Ammon's horn (tissue), 1 donor: Measurements from ENCODE around the gene NHLH1.

ENCODE experiments used
- DNase-seq: peaks from one replicate; pipeline ENCODE4 v3.0.0-alpha.2; 2016; ENCODE audit warnings: low spot score

The NHLH1 gene

DNA sequence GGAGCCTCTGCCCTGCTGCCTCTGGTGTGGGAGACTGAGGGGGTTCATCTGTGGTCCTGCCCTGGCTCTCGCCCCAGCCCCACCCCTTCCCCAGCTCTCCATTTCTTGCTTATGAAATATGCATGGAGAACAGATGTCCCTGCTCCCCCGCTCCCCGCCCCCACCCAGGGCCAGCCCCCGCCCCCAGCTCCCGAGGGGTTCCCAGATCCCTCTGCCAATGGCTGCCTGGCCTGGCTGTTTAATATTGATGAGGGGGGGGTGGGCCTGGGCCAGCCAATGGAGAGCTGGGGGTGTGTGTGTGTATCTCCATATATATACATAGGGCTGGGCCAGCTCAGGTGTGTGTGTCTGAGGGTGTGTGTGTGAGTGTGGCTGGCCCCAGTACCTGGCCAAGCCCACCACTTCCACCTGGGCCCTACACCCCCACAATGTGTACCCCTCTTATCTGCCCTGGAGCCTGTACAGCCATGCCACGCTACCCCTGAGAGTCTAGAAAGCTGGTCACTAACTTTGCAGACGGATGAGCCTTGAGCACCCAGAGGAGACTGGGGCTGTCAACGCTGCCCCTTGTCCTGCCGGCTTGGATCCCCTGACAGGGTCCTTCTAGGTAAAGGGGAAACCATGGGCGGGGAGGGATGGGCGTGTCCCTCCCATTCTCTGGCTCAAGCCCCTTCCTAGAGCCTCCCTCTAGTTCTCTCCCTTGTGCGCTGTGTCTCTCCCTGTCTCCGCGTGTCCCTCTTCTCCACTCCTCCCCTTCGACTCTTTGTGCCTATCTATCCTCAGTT, at the start of gene NHLH1:
TSS of gene NHLH1 (plus strand) at position 341 of the 785 bp plus-strand sequence. CDS start 3,661 bp downstream, outside the sequence.
- no peak for DNase-seq

DNA sequence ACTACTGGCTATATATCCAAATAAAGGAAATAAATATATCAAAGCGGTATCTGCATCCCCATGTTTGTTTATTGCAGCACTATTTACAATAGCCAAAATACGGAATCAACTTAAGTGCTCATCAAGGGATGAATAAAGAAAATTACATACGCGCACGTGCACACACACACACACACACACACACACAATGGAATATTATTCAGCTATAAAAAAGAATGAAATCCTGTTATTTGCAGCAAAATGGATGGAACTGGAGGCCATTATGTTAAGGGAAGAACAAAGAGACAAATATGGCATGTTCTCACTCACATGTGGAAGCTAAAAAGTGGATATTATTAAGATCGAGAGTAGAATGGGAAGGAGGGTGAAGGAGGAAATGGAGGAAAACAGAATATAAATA, 44.0 kb upstream of the NHLH1 start:
- no peak for DNase-seq

DNA sequence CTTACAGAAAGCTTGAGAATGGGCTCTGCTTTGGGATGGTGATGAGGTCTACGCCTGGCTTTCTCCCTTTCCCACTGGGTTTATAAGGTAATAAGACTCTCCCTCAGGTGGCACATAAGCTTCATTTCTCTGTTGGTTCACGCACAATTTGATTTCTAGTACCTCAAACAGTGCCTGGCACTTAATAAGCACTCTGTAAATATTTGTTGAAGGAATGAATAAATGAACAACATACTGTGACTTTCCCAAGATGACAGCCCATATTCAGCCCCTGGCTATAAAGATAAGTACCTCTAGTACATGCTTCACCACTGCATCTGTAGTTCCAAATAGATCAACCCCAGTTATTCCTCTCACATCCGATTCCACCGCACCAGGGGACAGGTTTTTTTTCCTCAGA, 41.6 kb upstream of the NHLH1 start:
- no peak for DNase-seq

GRCh38 chr1:160326418-160326817, 40.5 kb upstream of the NHLH1 start:
- no peak for DNase-seq

GRCh38 chr1:160328184-160328583, 38.7 kb upstream of the NHLH1 start:
- DNase-seq: peak; percentile 77

DNA sequence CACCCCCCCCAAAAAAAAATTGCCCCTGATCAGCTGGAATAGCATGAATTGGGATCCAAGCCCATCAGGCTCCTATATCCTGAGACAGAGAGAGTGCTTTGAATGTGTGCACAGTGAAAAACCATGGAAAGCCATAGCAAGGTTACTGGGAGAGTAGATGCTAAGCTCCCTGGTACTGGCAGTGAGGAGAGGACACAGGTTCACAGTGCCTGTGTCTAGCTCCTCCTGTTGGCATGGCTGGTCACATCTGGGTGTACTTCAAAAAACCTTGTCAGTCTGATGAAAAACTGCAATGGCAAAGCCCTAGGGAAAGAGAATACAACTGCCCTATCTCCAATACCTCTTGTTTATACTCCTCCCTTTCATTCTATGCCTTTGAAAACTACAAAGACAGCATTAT, 36.8 kb upstream of the NHLH1 start:
- DNase-seq: no peak

- no peak for DNase-seq
These were observed 34.4 kb upstream of the NHLH1 start for GRCh38 chr1:160332516-160332915.

DNA sequence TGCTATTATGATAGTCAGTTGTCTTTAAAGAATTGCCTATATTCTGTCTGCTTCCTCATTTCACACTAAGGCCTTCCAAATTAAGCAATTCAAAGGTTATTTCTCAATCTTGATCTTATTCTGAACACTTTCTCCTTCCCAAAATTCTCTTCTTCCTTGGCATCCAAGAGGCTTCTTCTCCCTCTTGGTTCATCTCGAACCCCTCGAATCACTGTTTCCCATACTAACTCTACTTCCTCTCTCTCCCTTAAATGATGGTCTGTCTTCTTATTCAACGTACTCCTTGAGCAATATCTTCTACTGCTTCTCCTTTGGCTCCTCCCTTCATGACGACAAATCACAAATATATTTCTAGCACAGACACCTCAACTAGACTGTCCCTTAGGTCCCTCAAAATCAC, 28.3 kb upstream of the NHLH1 start:
- DNase-seq: no peak

DNA sequence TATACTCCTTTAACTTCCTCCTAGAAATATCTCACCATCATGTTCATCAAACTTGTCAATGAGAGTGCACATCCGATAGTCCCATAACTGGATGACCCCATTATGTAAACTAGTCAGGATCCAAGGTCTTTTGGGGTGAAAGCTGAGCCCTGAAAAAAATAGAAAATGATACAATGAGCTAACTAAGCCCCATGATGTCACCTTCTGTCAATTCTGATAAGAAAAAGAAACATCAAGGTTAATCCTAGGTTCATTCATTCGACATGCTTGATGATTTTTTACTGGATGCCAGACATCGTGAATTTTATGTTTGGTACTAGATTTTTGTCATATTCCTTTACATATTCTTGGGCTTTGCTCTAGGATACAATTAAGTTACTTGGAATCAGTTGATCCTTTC, 26.7 kb upstream of the NHLH1 start:
- no peak for DNase-seq

DNA sequence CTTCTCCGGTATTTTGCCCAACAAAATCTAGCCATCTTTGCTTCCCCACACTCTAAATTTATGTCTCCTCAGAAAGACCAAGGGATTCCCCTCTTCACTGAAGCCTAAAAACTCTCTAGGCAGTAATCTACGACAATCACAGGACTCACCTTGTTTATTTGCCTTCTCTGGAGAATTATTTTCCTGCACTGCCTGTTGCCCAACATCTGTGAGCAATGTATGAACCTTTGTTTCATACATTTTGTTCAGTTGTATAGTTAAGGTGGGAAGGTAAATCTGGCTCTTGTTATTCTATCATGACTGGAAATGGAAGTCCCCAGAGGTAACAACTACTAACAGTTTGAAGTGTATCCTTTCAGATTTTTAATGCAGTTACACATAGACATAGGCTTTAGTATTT, 26.0 kb upstream of the NHLH1 start:
- DNase-seq: no peak

- DNase-seq: no peak
These were observed 24.3 kb upstream of the NHLH1 start for GRCh38 chr1:160342526-160342925.

GRCh38 chr1:160342953-160343869, 23.7 kb upstream of the NHLH1 start, which contains the start of the genes COPA and NCSTN:
COPA (minus strand) TSS chr1:160343250; CDS start chr1:160343170, 80 bp downstream.
NCSTN (plus strand) TSS chr1:160343383; CDS start chr1:160343397, 14 bp downstream.
- DNase-seq: peak; percentile 93

DNA sequence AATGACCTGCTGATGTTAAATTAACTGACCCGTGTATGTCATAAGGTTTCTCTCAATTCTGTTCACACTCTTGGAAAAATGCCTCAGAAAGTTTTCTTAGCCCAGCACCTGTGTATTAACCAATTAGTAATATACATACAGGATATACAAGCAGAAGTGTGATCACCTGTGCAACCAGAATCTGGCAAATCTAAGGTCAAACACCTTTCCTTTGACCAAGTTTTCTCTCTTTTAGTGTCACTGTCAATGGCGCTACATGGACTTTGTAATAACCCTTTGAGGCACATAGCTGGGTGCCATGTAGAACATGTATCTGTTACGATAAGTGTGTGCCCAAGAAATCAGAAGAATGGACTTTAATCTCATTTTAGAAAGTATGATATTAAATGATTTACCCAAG, 22.6 kb upstream of the NHLH1 start:
- DNase-seq: no peak

DNA sequence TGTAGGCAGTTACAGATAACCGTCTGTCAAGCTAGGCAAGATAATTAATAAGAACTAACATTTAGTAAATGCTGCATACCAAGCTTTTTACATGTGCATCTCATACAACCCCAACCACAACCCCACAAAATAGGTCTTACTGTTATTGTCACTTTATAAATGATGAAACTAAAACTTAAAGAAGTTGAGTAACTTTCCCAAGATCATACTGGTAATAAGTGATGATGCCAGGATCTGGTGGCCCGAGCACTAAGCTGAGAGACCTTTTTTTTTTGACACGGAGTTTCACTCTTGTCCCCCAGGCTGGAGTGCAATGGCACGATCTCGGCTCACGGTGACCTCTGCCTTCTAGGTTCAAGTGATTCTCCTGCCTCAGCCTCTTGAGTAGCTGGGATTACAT, 21.9 kb upstream of the NHLH1 start:
- no peak for DNase-seq

GRCh38 chr1:160346463-160346862, 20.4 kb upstream of the NHLH1 start:
- DNase-seq: no peak

DNA sequence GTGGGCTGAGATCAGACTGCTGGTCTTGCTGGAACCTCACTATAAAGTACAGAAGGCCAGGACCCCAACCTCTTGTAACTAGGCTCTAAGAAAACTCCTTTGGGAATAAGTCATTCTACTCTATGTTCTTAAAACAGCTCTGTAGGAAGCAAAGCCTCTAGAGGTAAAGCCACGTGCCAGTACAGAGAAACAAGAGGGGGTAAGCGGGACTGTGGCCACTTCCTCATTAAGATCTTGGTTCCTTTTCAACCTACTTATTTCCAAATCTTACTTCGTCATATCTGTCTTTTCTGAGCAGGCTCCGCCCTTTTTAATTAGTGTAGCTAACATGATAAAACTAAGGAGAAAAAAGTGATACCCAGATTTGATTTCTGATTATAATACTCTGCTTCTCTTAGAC, 19.9 kb upstream of the NHLH1 start:
- DNase-seq: peak; percentile 38

DNA sequence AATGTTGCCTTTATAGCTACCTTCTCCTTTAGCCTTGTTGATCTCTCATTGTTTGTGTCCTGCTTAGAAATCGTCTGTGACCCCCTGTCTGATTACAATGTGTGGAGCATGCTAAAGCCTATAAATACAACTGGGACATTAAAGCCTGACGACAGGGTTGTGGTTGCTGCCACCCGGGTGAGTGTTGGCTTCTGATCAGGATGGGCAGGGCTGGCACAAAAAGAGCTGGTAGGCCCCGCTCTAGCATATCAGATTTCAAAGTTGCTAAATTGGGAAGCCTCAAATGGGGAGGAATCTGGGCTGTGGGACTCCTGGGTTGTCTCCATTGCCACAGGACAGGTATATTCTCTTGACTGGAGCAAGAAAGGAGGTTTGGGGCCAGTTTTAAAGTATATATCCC, 15.2 kb upstream of the NHLH1 start:
- DNase-seq: no peak

DNA sequence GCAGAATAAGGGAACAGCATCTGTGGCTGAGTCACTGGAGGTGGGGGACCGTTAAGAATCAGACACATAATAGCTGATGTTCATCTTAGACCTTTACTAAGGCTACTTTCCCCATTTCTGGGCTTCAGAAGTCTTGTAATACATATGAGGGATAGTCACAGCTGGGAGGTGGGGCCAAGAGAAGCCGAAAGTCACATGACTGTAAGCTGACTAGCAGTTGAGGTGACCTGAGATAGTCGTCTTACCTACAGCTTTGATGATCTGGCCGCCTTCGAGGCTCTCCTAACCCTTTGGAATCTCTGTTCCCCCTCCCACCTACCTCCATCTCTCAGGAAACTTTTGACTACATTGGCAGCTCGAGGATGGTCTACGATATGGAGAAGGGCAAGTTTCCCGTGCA, 14.3 kb upstream of the NHLH1 start:
- DNase-seq: no peak

DNA sequence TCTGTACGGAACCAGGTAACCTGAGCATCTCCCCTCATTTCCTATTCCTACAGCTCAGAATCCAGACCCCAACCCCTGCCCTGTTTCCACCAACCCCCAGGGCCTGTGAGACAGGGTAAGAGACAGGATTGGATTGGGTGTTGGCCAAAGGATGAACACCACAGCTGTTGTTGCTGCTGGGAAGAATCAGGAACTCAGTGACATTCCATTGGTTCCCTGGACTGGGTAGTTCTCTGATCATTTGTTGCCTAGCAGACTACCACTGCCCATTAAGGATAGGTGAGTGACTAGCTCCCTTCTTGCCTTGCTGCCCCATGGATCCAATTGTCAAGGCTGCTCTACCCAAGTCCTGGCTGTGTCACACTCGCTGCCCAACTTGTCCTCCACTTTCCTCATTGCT, 13.6 kb upstream of the NHLH1 start:
- no peak for DNase-seq

DNA sequence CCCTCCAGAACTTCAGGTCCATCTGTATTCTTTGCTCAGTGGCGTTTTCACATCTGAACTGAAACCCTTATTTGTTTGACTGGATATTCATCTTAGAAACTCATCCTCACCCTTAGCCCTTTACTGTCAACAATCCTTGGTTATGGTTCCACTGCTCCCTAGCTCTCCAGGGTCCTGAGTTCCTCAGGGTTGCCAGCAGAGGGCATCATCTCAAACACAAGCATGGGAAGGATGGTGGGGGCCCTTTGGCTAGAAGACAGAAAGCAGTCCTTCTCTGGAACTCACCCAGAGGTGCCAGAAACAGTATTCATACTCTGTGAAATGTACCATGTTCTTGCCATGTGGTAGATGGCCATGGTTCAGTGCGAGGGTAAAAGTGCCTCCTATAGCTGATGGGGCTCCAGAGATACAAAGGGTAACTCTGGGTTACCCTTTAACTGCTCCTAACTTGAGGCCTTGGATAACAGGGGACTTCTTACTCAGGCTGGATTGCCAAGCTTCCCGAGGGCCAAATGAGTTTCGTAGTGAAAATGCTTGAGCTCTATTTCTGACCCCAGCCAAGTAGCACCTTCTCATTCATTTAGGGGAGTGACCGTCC, 12.4 kb upstream of the NHLH1 start:
- peak; percentile 44 for DNase-seq

DNA sequence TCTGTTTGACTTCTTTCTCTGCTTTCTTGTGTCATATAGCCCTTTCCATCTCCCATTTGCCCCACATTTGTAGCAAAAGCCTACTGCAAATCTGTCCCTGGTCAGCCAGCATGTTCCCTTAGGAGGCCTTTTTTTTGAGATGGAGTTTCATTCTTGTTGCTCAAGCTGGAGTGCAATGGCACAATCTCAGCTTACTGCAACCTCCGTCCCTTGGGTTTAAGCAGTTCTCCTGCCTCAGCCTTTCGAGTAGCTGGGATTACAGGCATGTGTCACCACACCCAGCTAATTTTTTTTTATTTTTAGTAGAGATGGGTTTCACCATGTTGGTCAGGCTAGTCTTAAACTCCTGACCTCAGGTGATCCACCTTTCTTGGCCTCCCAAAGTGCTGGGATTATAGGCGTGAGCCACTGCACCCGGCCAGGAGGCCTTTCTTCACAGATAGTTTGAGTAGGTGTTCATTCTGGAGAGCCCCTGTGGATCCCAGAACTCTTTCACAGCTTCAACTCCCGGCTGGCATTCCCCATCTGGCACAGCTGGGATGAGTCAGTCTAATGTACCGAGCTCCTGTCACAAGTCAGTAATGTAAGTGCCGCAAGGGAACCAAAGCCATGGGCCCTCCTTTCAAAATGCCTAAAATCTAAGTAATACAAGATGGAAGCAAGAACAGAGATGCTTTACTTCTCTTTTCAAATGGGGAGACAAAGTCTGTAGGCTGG, 9.4 kb upstream of the NHLH1 start:
- no peak for DNase-seq

DNA sequence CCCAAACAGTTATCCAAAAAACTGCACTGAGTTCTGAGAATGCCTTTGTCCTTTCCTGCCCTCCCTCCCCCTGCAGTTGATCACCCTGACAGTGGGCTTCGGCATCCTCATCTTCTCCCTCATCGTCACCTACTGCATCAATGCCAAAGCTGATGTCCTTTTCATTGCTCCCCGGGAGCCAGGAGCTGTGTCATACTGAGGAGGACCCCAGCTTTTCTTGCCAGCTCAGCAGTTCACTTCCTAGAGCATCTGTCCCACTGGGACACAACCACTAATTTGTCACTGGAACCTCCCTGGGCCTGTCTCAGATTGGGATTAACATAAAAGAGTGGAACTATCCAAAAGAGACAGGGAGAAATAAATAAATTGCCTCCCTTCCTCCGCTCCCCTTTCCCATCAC, 8.8 kb upstream of the NHLH1 start:
- no peak for DNase-seq
